Fibroblast of pulmonary artery (primary cell): ENCODE measurements around the gene FOXC2.
"Not testable (repeated sequence)": the region's sequence is repeated elsewhere in the genome, so short reads cannot be mapped to it uniquely, and the experiment has no call there.

Source experiments
- DNase-seq: peaks from one replicate; pipeline ENCODE4 v3.0.0-alpha.2; 2010; ENCODE audit warnings: low read depth
- H3K4me3 ChIP-seq: replicated peaks from 2 replicates; pipeline ENCODE4 v1.5.1; 2011; ENCODE audit warnings: low read depth, mild to moderate bottlenecking, control low read depth, low read length, moderate library complexity
- TF ChIP-seq, protein P1 (sequence below): IDR thresholded peaks from 2 replicates; pipeline ENCODE4 v1.5.1; 2011; ENCODE audit warnings: mild to moderate bottlenecking, control low read depth, low read length, inconsistent platforms; ENCODE audit errors: missing control alignments

FOXC2 gene

DNA sequence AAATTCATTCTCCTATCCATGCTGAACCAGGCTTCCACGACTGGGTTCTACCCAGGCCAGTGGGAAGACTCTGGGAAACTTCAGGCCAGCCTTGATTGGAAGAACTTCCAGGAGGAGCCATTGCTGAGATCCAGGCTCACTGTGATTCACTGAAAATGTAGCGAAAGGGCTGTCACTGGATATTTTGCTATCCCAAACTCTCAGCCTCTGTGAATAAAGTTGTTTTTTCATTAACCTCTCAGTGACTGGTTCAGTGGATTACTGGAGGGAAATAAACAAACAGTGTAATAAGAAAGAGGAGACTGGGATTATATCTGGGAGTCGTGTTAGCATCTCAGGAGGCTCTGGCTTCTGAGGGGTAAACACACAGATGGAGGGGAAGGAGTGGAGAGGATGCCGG is 14.8 kb downstream of the FOXC2 start:
- H3K4me3 ChIP-seq, result no peak overlapping the region
- TF ChIP-seq, protein P1, sequence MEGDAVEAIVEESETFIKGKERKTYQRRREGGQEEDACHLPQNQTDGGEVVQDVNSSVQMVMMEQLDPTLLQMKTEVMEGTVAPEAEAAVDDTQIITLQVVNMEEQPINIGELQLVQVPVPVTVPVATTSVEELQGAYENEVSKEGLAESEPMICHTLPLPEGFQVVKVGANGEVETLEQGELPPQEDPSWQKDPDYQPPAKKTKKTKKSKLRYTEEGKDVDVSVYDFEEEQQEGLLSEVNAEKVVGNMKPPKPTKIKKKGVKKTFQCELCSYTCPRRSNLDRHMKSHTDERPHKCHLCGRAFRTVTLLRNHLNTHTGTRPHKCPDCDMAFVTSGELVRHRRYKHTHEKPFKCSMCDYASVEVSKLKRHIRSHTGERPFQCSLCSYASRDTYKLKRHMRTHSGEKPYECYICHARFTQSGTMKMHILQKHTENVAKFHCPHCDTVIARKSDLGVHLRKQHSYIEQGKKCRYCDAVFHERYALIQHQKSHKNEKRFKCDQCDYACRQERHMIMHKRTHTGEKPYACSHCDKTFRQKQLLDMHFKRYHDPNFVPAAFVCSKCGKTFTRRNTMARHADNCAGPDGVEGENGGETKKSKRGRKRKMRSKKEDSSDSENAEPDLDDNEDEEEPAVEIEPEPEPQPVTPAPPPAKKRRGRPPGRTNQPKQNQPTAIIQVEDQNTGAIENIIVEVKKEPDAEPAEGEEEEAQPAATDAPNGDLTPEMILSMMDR, result no peak
- no peak for DNase-seq

DNA sequence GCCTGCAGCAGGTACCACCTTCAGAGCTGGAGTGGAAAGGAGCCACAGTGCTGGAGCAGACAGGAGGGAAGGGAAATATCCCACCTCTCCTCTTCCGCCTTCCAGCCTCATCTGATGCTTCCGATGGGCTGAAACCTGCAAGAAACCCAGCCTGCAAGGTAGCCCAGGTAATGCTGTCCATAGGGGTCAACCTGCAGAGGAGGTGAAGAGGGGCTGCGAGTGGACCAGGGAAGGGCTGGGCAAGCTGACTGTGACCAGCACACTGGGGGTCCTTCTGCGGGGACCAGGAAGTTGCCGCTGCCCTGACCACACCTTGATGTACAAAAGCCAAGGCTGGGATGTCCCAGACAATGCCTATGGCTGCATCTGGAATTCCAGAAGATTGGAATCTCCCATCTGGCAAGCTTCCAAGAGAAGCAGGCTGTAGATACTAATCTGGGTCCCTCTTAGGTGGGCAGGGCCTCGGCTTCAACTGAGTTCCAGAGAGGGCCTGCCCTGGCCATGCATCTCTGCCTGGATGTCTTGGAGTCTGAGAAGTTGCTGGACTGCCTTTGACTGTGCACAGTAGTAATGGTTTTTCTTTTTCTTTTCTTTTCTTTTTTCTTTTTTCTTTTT is 17.5 kb downstream of the FOXC2 start:
- no peak overlapping the region for H3K4me3 ChIP-seq
- TF ChIP-seq, protein P1, result no peak
- DNase-seq, result no peak

DNA sequence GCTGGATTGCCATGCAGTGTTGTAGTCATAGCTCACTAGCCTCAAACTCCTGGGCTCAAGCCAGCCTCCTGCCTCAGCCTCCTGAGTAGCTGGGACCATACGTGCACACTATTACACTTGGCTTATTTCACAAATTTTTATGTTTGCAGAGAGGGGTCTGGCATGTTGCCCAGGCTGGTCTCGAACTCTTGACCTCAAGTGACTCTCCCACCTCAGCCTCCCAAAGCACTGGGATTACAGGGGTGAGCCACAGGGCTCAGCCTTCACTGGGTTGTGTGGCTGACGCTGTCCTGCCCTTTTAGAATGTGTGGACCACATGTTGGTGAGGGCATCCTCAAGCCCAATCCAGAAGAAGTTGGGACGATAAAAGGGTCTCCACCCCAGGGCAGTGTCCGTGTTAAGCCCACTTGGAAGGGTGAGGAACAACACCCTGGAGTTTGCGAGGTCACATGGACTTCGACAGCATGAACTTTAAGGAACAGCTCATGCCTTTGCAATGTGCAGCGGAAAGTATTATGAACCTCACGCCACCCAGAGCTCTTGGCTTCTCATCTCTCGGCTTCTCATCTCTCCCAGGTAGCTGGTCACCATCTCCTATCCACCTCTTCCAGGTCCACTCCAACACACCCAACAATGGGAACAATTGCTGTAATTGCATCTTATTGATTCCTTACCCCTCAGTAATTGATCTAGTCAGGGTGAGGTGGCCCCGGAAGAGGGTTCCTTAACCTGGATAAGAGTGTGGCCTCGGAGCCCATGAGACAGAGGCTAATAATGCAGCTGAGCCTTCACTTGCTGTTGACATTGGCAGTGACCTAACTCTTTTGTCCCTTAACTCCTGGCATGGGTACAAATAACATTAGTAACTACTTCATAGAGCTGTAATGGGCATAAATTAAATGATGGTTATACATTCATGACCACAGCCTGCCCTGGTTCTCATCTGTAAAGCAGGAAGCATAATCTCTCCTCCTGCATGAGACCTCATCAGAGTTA is 18.4 kb downstream of the FOXC2 start:
- no peak for DNase-seq
- TF ChIP-seq, protein P1, result no peak
- no peak overlapping the region for H3K4me3 ChIP-seq

DNA sequence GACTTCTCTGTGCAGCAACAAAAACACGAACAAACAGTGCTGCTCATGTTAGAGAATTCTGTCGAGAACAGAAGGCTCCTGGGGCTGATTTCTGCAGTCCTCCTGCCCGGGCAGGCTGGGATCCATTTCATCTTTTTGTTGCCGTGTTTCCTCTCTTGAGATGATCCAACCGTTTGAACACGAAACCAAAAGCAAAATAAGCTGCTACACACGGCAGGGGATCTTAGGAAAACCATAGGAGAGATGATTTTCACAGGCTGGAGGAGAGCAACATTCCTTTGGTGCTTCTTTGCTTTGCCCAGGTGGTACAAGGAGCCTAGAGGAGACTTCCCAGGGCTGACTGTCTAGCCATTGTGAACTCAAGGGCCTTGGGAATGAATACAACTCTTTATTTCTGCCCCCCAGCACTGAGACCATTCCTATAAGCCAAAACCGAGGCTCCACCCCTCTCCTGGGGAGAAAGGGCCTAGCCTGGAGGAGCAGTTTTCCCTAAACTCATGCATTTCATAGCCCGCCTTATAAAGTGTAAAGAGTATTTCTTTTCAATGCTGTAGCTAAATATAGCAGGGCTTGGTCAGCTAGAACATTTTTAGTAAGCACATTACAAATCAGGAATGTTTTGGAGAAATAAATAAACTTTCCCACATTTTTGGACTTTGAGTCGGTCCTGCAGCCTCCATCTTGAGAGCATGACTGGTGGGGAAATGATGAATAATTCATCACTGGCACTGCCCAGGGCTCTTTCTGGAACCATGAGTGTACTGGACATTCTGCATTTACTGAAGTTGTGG is 19.4 kb downstream of the FOXC2 start:
- DNase-seq, result no peak
- TF ChIP-seq, protein P1, result no peak
- H3K4me3 ChIP-seq, result no peak overlapping the region

DNA sequence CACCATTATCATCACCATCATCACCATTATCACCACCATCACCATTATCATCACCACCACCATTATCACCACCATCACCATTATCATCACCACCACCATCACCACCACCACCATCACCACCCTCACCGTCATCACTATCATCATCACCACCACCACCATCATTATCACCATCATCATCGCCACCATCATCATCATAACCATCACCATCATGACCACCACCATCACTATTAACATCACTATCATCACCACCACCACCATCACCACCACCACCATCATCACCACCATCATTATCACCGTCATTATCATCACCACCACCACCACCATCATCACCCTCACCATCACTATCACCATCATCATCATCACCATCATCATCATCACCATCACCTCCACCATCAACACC is 20.9 kb downstream of the FOXC2 start:
- no peak overlapping the region for H3K4me3 ChIP-seq
- TF ChIP-seq, protein P1, result no peak

DNA sequence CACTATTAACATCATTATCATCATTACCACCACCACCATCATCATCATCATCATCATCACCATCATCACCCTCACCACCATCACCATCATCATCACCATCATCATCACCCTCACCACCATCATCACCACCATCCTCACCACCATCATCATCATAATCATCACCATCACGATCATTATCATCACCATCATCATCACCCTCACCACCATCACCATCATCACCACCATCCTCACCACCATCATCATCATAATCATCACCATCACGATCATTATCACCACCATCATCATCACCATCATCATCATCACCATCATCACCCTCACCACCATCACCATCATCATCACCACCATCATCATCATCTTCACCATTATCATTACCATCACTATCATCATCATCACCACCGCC is 21.3 kb downstream of the FOXC2 start:
- not testable (repeated sequence) for H3K4me3 ChIP-seq, DNase-seq

More for the DNA sequence above, 20.9 kb downstream of the FOXC2 start:
- DNase-seq, result no peak

DNA sequence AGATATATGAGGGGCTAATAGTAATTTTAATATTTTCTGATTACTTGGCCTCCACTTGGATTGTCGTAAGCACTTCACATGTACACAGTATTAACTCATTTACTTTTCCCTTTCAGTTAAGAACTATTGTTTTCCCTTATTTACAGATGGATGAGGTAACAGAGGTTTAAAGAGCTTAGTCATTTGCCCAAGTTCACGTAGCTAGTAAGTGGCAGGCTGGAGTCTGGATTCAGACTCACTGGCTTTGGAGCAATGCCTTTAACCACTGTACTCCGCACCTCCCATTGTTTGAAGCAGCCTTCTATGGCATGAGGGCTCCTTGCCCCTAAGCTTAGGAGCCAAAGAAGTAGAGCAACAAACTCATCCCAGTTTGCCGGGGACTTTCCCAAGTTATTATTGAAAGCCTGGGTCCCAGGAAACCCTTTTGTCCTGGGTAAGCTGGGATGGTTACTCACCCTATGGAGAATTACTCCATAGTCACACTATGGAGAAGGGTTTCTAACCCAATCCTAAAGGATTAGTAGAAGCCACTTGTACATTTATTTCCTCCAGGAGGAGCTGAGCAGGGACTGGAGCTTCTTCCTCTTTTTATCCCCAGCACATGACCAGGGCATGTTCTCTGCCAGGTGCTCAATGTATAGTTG is 24.0 kb downstream of the FOXC2 start:
- H3K4me3 ChIP-seq, result no peak overlapping the region
- TF ChIP-seq, protein P1, result no peak
- DNase-seq, result peak; percentile 93
